Panc1 (cell line): ENCODE results near the gene GAN. TPM values are rescaled to one million over a fixed set of nuclear protein-coding genes. Genes with fewer than 3 reads are reported as not detected.

Experiments
- ATAC-seq: fragments of 200-7000 bp; cut with Tn5 transposase; 2 replicates; pipeline ENCODE4 v1.9.1; 2020; ENCODE audit warnings: mild to moderate bottlenecking, moderate library complexity
- BruUV-seq: library from RNA; stranded (reverse); fragments of 400-500 nt; replicated peaks from 2 replicates; lab custom pipeline; 2021; lab: Mats Ljungman, UMichigan
- CTCF ChIA-PET: fragments of 300-600 bp; sonication (Branson Sonifier 250); formaldehyde crosslinking; loops from one replicate; lab custom pipeline; 2022; ENCODE audit warnings: antibody characterized with exemption; lab: Charles Lee
- POLR2A ChIA-PET: fragments of 300-600 bp; sonication (Branson Sonifier 250); formaldehyde crosslinking; loops from one replicate; lab custom pipeline; 2022; ENCODE audit warnings: antibody characterized with exemption; lab: Charles Lee
- DNase-seq: peaks from one replicate; pipeline ENCODE4 v3.0.0-alpha.2; 2010; ENCODE audit warnings: low read depth, low spot score
- H3K27ac ChIP-seq: 2 replicates; pipeline ENCODE4 v1.5.1; 2011; ENCODE audit warnings: mild to moderate bottlenecking, low read length, inconsistent platforms
- H3K27me3 ChIP-seq: fragments of 200-500 bp; sonication (Bioruptor generic); 2 replicates; pipeline ENCODE4 v1.6.0; 2014; ENCODE audit warnings: low read length, inconsistent platforms; ENCODE audit not compliant: control insufficient read depth, insufficient read depth
- H3K36me3 ChIP-seq: fragments of 200-500 bp; sonication (Bioruptor generic); 2 replicates; pipeline ENCODE4 v1.5.1; 2014; ENCODE audit warnings: inconsistent platforms, mild to moderate bottlenecking, low read length, moderate library complexity; ENCODE audit not compliant: control insufficient read depth, insufficient read depth
- H3K4me1 ChIP-seq: 2 replicates; pipeline ENCODE4 v1.5.1; 2011; ENCODE audit warnings: inconsistent platforms, mild to moderate bottlenecking, low read length, moderate library complexity; ENCODE audit not compliant: control insufficient read depth, insufficient read depth
- H3K4me3 ChIP-seq, 2 experiments: 2 replicates each; pipeline ENCODE4 v1.5.1; 2011 to 2012; ENCODE audit warnings: low read depth in 2 of 2, low read length in 2 of 2, mild to moderate bottlenecking in 2 of 2, inconsistent platforms in 1 of 2, moderate library complexity in 1 of 2
- H3K9me3 ChIP-seq: fragments of 200-500 bp; sonication (Bioruptor generic); 2 replicates; pipeline ENCODE4 v1.5.1; 2014; ENCODE audit warnings: low read depth, mild to moderate bottlenecking, inconsistent platforms, low read length, moderate library complexity; ENCODE audit not compliant: control insufficient read depth, insufficient read depth
- CTCF ChIP-seq: fragments of 450-650 bp; IDR thresholded peaks from 2 replicates; pipeline ENCODE4 v1.5.1; 2017; ENCODE audit warnings: mild to moderate bottlenecking
- POLR2AphosphoS5 ChIP-seq: IDR thresholded peaks from 2 replicates; pipeline ENCODE4 v1.6.1; 2012; ENCODE audit warnings: mild to moderate bottlenecking, low read depth, low read length, moderate library complexity
- REST ChIP-seq, 2 experiments: IDR thresholded peaks; 2 replicates each; pipeline ENCODE4 v1.6.1; 2011 to 2012; ENCODE audit warnings: low read depth in 2 of 2, control low read depth in 1 of 2, low read length in 1 of 2, mild to moderate bottlenecking in 1 of 2, moderate library complexity in 1 of 2; ENCODE audit not compliant: insufficient read depth in 1 of 2
- SIN3A ChIP-seq: IDR thresholded peaks from 2 replicates; pipeline ENCODE4 v1.6.1; 2012; ENCODE audit warnings: low read depth, mild to moderate bottlenecking, low read length, moderate library complexity, borderline replicate concordance; ENCODE audit not compliant: insufficient read depth
- TCF7L2 ChIP-seq: IDR thresholded peaks from 2 replicates; pipeline ENCODE4 v1.6.1; 2011; ENCODE audit warnings: mild to moderate bottlenecking, low read depth, low read length, inconsistent platforms
- in situ Hi-C: cut with HindIII; loops from 2 replicates; pipeline ENCODE4 v1.10.0; 2016; ENCODE audit warnings: low sequenced_read_pairs, low pct_unique_long_range_greater_than_20kb
- intact Hi-C: fragments of 100-400 bp; cut with micrococcal nuclease; formaldehyde crosslinking; loops from one replicate; pipeline ENCODE4 v1.10.0; 2022; ENCODE audit not compliant: unreplicated experiment
- total RNA-seq: library from RNA; stranded (reverse); gene quantifications from one replicate; pipeline ENCODE4 v1.2.1, GENCODE V29; 2021; ENCODE audit not compliant: unreplicated experiment

The GAN gene
- total RNA-seq, 1 experiment from 2014 or later: 9.1 TPM

DNA sequence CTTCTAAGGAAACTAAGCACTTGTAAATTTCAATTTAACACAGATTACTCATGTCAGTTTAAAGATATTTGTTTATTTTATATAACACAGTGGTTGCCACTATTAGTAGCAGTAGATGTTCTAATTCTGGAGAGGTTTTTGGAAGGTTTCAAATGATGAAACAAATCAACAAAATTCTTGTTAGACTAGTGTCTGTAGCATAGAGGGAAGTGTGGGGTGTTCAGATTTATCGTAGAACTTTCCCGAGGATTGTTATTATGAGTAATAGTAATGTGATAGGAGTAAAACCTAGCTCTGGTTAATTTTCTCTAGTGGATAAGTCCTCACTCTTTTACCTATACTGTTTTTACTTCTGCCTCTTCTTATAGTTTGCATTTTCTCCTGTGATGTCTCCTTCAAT lies 6.3 kb downstream of the GAN start:
- ChIA-PET CTCF (no interaction called here), POLR2A (interaction anchor here (0.5 kb wide), 1 partner anchor 275 kb away, joined by 16 read pairs; no protein-coding TSS in a partner anchor)
- no TSS peak for BruUV-seq
- TF ChIP-seq REST (IDR thresholded peaks at IDR 0.05; ENCODE audit: insufficient read depth in 1 of 2, low read depth in 2 of 2, low read length in 1 of 2): no peak
- no peak for TF ChIP-seq TCF7L2
- TF ChIP-seq CTCF: no peak
- TF ChIP-seq POLR2AphosphoS5: no peak
- TF ChIP-seq SIN3A: no peak
- Histone ChIP-seq H3K36me3 (no peaks in the 10 kb centered on the region), H3K4me1 (peaks cover 11% of the 10 kb centered on the region), H3K27me3 (no peaks in the 10 kb centered on the region), H3K9me3 (no peaks in the 10 kb centered on the region), H3K4me3 (no peak overlapping the region), H3K27ac (no peak overlapping the region; the same call in 1 of the 2 replicates)
- DNase-seq: no peak
- intact Hi-C loops (no loop called here), in situ Hi-C loops (no loop called here)
- no peak for ATAC-seq

GRCh38 chr16:81321536-81321935 lies 6.8 kb downstream of the GAN start:
- no peaks in the 10 kb centered on the region for H3K27me3 ChIP-seq
- no TSS peak for BruUV-seq
- intact Hi-C loops (no loop called here), in situ Hi-C loops (no loop called here)
- DNase-seq (no peak), ATAC-seq (no peak)
- no peaks in the 10 kb centered on the region for H3K9me3 ChIP-seq
- ChIA-PET POLR2A (interaction anchor here (0.6 kb wide), 1 partner anchor 238 kb away, joined by 3 read pairs; no protein-coding TSS in a partner anchor), CTCF (no interaction called here)
- H3K27ac ChIP-seq: no peak overlapping the region; the same call in 1 of the 2 replicates
- no peak overlapping the region for H3K4me3 ChIP-seq
- no peak for TF ChIP-seq CTCF
- H3K4me1 ChIP-seq: peaks cover 11% of the 10 kb centered on the region
- no peaks in the 10 kb centered on the region for H3K36me3 ChIP-seq
